NCI-H2029 (cell line): Measurements from ENCODE around the gene CDH16.
"Not testable (repeated sequence)": the region's sequence is repeated elsewhere in the genome, so short reads cannot be mapped to it uniquely, and the experiment has no call there.

Experiments used
- DNase-seq: peaks from one replicate; lab custom pipeline; 2025; lab: John Stamatoyannopoulos, UW

CDH16 gene

DNA sequence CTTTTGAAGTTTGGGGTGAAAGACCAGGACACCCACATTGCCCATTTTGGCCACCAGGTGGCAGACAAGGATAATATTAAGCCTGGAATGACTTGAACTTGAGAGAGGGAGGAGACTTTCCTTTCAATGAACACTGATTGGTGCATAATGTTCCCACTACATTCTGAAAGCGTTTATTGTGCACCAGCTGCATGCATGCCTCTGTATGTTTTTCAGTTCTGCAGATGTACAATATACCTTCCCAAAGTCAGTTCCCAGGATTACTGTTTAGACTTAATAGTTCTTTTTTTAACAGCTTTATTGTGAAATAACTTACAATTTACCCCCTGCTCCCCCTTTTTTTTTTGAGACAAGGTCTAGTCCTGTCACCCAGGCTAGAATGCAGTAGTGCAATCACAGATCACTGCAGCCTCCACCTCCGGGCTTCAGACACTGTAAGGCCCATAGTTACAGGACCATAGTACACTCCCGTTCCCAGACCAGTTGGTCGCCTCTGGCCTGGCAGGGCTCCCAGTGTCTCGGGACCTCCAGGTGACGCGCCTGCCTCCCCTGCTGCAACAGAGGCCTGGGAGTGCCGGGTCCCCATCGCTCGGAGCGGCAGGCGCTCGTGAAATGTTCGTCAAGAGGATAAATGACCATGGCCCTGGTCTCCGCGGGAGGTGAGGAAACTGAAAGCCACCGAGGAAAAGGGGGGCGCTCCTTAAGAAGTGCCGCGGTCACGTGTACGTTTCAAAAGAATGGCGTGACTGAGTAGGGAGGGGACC lies 28.8 kb upstream of the CDH16 start:
- DNase-seq: peak; percentile 13

DNA sequence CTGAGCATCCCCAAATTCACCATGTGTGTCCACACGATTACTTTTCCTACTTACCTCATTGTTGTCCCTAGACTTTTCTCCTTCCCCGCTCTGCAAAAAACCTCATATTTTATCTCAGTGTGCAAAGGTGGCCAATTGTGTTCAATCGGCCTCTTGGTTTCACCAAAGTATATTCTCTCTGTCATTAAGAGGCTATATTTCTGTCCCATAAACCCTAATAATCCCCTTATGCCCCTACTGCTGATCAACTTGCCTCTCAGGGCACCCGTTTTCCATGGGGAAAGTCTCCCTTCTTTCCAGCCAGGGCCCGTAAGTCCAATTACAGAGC lies 28.3 kb upstream of the CDH16 start:
- DNase-seq: no peak

DNA sequence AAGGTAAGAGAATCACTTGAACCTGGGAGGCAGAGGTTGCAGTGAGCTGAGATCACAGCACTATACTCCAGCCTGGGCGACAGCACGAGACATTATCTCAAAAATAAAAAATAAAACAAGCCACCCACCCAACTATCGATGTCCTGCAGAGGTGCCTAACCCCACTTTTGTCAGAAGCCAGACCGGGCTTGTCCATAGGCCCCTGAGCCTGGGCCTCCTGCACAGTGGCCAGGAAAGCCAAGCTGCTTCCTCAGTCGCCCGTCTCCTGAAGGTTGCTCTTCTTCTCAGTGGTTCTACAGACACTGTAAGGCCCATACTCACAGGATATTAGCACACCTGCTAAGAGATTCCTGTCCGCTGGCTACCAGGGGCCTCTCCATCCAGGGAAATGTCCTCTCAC lies 27.9 kb upstream of the CDH16 start:
- no peak for DNase-seq

DNA sequence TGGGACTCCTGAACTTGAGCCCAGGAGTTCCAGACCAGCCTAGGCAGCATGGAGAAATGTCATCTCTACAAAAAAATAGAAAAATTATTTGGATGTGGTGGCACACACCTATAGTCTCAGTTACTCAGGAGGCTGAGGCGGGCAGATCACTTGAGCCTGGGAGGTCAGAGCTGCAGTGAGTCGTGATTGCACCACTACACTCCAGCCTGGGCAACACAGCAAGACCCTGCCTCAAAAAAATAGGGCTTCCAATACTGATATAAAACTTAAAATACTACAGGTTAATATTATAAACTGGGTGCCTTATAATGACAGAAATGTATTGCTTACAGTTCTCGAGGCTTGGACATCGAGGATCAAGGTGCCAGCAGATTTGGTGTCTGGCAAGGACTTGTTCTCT lies 27.3 kb upstream of the CDH16 start:
- DNase-seq: no peak

DNA sequence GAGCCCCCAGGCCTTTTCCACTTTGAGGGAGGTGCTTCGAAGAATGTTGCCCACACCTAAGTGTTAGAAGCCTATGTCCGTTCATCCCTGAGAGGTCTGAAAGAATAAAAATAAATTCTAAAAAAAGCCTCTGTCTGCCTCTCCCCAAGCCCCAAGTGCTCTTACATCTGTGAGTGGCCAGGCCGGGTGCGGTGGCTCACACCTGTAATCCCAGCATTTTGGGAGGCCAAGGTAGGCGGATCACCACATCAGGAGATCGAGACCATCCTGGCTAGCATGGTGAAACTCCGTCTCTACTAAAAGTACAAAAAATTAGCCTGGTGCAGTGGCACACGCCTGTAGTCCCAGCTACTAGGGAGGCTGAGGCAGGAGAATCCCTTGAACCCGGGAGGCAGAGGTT lies 26.3 kb upstream of the CDH16 start:
- DNase-seq: not testable (repeated sequence)

DNA sequence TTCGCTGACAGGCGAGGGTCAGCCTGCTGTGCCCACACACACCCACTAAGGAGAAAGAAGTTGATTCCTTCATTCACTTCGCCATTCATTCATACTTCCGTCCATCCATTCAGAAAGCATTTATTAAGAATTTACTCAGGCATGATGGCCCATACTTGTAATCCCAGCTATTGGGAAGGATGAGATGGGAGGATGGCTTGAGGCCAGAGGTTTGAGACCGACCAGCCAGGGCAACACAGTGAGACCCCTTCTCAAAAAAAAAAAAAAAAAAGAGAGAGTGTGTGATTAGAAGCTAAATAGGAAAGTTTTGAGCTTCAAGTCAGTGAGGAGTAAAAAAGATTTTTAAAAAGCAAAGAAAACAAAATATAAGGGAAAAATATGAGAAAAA lies 25.4 kb upstream of the CDH16 start:
- DNase-seq: no peak

DNA sequence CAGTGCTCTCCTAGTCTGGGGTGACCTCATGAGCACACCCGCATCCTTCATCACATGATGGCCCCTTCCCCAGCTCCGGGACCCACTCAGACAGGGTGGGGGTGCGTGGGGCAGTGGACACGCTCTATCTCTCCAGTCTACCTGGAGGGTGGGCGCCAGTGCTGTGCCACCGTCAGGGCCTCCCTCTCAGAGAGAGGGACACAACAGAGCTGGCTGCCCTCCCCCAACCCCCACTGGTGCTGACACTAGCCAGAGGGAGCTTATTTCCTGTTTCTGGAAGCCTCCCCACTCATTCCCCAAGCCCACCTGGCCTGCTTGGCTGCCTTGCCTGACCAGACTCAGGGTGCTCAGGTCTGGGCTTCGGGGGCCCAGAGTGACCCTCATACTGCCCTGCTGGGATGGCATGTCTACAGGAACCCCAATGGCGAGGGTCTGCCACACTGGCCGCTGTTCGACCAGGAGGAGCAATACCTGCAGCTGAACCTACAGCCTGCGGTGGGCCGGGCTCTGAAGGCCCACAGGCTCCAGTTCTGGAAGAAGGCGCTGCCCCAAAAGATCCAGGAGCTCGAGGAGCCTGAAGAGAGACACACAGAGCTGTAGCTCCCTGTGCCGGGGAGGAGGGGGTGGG lies 24.9 kb upstream of the CDH16 start:
- no peak for DNase-seq

DNA sequence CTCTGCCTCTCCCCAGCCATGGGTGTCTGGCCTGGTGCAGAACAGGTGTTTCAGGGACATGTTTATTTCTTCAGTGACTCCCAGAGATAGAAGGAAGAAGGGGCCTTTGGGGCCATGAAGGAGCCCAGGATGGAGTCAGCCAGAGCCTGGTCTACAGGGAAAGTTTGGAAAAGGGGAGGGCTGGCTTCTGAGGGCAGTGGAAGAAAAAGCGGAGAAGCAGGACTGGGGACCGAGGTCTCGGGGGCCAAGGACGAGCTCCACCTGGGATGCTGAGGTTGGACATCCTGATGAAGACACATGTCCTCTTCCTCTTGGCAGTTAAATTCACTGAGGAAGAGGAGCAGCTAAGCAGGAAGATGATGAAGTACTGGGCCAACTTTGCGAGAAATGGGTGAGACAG lies 24.3 kb upstream of the CDH16 start:
- DNase-seq: no peak

DNA sequence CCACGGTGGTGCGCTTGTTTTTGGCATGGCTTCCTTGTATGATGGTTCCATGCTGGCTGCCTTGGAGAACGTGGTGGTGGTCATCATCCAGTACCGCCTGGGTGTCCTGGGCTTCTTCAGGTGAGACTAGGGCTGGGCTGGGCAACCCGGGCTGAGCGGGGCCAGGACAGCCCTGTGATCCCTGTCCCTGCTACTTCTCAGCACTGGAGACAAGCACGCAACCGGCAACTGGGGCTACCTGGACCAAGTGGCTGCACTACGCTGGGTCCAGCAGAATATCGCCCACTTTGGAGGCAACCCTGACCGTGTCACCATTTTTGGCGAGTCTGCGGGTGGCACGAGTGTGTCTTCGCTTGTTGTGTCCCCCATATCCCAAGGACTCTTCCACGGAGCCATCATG lies 21.6 kb upstream of the CDH16 start:
- DNase-seq: no peak

DNA sequence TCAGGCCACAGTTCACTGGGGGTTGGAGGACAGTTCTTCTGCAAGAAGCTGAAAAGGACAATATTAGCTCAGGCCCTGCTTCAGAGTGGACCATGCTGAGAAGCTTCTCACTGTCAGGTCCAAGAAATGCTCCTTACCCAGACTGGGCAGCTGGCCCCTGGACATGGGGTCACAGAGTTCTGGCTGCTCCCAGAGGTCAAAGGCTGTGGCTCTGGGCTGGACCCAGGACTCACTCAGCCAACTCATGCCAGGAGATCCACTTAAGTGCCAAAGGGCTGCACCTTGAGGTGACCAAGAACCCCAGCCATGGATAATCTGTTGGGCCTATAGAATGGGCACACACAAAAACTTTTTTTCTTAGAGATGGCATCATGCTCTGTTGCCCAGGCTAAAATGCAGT lies 20.7 kb upstream of the CDH16 start:
- no peak for DNase-seq

DNA sequence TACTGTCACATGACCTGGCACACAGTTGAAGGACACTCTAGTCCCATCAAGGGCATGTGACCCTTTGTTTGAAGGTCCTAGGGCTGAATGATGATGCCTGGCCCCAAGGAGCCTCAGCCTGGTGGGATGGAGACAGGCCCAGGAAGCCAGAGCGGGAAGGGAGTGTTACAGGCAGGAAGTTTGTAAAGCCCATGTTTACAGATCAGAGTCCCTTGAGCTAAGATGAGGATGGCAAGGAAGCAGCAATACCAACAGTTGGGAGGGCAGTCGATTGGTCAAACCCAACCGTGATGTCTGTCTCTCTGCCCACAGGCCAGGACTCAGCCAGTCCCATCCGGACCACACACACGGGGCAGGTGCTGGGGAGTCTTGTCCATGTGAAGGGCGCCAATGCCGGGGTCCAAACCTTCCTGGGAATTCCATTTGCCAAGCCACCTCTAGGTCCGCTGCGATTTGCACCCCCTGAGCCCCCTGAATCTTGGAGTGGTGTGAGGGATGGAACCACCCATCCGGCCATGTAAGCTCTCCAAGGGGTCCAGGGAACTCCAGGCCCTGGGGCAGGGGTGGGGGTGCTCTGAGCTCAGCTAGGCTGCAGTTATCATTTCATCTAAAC lies 19.1 kb upstream of the CDH16 start:
- no peak for DNase-seq

DNA sequence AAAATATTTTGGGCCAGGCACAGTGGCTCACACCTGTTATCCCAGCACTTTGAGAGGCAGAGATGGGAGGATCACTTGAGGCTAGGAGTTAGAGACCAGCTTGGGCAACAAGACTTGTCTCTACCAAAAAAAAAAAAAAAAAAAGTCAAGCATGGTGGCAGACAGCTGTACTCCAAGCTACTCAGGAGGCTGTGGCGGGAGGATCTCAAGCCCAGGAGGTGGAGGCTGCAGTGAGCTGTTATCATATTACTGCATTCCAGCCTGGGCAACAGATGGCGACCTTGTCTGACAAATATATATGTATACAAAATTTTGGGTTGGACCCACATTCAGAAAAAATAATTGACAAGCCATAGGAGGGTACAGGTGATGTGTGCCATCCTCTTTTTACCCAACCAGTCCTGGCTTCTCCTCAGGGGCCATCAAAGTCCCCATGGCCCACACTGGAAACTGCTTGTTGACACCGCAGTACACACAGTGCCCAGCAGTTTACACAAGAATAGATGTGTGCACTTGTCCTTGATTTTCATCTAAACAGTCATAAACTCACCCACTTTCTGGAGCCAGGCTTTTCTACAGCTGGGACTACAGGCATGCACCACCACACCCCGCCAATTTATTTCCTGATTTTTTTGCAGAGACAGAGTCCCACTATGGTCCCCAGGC lies 18.3 kb upstream of the CDH16 start:
- DNase-seq: no peak

DNA sequence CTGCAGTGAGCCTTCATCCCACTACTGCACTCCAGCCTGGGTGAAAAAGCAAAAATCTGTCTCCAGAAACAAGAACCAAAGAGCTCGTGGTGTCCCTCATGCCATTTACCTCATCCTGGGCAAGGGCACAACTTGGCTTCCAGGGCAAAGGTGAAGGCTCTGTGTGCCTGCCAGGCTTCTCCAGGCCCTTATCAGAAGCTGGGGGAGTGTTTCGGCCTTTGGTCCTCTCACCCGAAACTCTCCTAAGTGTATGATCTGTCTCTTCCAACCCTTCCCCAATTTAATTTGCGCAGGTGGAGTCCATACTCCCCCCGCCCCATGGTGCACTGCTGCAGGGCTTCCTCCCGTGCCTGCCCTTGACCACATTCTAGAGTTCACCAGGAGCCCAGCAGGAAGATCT lies 17.8 kb upstream of the CDH16 start:
- DNase-seq: no peak

DNA sequence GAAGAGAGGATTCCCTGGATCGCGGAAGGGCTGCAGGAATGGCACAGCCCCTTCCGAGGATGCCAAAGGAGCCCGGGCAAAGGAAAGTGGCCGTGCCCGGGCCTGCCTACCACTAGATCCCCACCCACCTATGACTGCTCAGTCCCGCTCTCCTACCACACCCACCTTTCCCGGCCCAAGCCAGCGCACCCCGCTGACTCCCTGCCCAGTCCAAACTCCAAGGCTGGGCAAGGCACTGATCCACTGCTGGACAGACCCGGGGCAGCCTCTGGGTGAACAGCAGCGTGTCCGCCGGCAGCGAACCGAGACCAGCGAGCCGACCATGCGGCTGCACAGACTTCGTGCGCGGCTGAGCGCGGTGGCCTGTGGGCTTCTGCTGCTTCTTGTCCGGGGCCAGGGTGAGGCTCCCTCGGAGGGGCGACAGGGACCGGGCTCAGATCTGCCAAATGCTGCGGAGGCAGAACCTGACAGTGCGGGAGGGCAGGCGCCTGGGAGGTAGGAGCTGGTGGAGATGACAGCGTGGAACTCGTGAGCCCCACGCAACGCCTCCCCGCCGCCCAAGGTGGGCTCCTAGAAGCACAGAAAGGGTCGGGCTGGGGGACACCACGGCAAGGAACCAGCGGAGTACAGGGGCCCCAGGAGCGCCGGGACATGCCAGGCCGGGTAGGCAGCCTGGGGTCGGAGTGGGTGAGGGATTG lies 16.8 kb upstream of the CDH16 start, which contains the start of gene CES2:
CES2 (plus strand) TSS at position 203 of the 698 bp plus-strand sequence; CDS start at position 323, 120 bp downstream.
- DNase-seq: no peak

DNA sequence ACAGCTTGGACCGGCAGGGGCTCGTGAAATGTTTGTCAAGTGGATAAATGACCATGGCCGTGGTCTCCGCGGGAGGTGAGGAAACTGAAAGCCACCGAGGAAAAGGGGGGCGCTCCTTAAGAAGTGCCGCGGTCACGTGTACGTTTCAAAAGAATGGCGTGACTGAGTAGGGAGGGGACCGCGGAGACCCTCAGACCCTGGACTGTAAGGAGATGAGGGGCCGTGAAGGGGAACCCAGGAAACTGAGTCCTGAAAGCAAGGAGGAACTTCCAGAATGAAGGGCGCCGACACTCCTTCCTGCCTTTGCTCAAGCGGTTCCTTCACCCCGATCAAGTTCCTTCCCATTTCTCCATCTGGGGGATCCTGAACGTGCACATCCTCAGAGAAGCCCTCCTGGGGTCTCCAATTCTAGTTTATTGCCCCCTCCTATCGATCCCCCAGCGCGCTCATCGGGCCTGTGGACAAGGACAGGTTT lies 16.2 kb upstream of the CDH16 start:
- DNase-seq: not testable (repeated sequence)

DNA sequence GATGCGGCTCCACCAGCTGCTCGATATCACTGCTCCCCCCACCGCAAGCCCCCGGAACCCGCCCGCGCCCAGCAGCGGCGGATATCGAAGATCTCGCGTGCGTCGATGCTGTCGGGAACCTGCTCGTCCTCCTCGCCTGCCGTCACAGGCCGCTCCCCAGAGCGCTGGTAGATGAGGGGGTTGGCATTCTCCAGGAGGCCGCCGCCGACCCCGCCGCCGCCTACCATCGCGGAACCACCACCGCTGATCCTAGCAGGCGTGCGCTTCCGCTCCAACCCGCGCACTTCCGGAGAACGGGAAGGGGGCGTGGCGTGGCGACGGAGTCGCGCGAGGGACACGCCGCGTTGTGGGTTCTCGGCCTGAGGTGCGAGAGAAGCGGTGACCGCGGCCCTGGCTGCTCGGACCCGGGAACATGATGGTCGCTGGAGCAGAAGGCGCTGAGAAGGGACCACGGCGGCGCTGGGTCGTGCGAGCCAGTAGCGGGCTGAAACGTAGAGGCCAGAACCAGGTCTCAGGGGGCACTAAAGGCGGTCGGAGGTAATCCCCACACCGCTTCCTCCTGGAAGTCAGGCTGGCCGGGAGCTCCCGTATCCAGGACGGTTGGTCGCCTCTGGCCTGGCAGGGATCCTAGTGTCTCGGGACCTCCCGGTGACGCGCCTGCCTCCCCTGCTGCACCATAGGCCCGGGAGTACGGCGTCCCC lies 15.6 kb upstream of the CDH16 start, which contains the start of gene CIAO2B:
CIAO2B (minus strand) TSS at position 265 of the 701 bp plus-strand sequence; CDS start at position 227, 38 bp downstream.
- peak; percentile 29 for DNase-seq

DNA sequence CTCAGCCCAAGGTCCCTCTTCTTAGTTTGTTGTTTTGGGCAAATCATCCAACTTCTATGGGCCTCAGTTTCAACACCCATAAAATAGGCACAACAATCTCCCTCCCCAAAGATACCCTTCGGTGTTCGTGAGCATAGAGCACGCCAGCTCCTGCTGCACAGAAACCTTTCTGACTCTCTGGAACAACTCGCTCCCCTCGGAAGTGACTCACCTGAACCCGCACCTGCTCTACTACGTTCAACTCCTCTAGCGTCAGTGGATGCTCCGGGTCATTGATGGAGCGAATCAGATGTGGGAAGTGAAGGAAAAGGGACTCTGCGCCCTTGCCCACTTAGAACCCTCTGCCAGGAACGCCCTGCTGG lies 15.1 kb upstream of the CDH16 start:
- no peak for DNase-seq

DNA sequence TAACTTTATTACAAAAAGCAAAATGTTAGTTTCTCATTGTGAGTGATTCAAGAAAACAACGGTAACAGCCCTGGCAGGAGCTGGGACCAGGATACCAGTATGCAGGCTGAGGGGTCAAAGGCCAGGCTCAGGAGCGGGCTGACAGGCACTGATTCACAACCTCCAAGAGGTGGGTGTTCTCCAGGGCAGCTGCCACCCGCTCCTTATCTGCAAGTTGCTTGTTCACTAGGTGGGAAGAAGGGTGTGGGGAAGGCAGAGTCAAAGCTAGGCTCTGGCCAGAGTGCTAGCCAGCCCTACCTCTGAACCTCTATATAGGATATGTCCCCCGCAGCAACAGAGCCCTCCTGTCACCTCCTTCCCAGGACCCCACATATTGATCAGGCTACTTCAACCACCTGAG lies 13.4 kb upstream of the CDH16 start:
- no peak for DNase-seq

DNA sequence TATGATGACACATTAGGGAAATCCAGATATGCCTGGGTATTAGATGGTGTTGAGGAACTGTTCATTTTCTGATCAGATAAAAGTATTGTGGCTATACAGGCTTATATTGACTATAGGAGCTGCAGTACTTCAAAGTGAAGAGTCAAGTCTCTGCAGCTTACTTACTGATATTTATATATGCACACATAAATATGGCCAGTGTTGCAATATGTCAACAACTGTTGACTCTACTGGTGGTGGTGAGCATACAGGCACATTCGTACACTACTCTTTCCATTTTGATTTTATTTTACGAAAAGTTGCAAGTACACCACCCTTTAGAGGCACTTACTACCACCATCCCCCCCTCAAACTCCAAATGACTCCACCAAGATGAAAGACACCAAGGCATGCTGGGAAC lies 13.0 kb upstream of the CDH16 start:
- DNase-seq: no peak

DNA sequence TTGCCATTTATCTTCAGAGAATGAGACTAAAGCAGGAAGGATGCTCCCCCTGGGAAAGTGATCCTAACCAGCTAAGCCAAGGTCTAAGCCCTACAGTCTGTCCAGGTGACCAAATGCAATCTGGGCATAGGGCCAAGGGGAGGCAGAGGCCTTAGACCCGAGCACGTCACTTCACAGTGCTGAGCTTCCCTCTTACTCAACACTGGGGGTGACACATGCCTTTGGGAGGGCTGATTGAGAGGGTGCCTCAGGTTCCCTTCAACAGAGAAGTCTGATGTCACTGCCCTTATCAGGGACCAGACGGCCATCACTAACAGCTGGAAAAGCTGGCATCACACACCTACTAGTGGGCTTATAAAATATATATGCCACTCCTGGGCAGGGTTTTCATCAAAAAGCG lies 11.5 kb upstream of the CDH16 start:
- DNase-seq: no peak

DNA sequence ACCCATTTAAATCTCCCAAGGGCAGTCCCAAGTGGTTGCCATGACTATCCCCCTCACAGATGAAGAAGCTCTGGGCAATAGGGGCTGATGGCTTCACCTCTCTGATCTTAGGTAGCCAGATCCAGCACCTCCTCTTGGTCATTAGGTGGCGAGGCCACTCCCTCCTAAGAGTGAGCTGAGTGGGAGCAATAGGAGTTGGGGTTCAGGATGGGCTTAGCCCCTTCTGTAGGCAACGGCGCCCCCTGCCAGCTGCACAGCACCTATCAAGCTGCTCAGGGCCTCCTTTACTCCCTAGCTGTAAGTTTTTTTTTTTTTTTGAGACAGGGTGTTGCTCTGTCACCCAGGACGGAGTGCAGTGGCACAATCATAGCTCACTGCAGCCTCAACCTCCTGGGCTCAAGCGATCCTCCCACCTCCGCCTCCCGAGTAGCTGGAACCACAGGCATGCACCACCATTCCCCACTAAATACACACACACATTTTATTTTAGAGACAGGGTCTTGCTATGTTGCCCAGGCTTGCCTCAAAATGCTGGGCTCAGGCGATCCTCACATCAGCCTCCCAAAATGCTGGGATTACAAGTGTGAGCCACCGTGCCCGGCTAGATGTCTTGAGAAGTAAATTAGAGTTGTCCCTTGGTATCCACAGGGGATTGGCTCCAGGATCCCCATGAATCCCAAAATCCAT lies 10.2 kb upstream of the CDH16 start:
- no peak for DNase-seq
